B cell (primary cell): ENCODE results near the gene MAML3. TPM values are rescaled to one million over a fixed set of nuclear protein-coding genes. Genes with fewer than 3 reads are reported as not detected.

Experiments
- ATAC-seq: fragments of 200-7000 bp; cut with Tn5 transposase; one replicate; pipeline ENCODE4 v1.10.0; 2021; ENCODE audit warnings: low read depth, mild to moderate bottlenecking, moderate number of reproducible peaks, moderate library complexity
- CTCF ChIA-PET: fragments of 350-600 bp; sonication (Branson Sonifier 250); formaldehyde crosslinking; loops from one replicate; lab custom pipeline; 2021; ENCODE audit warnings: antibody characterized with exemption, inconsistent platforms; lab: Charles Lee
- POLR2A ChIA-PET: fragments of 350-600 bp; sonication (Branson Sonifier 250); formaldehyde crosslinking; loops from one replicate; lab custom pipeline; 2021; ENCODE audit warnings: antibody characterized with exemption; lab: Charles Lee
- DNase-seq: peaks from one replicate; pipeline ENCODE4 v3.0.0; 2013
- H2AFZ ChIP-seq: 2 replicates; pipeline ENCODE4 v1.6.1; 2012; ENCODE audit warnings: mild to moderate bottlenecking, low read depth, low read length; ENCODE audit not compliant: insufficient read depth, poor library complexity, severe bottlenecking
- H3K27ac ChIP-seq, 2 donors: 1 replicate in 1 of 2; 2 replicates in 1 of 2; pipeline ENCODE4 v1.5.1; 2012 to 2013; ENCODE audit warnings: low read length in 2 of 2, mild to moderate bottlenecking in 2 of 2, moderate library complexity in 1 of 2
- H3K27me3 ChIP-seq, 4 experiments: fragments of 200-600 bp in 1 of 4; sonication (generic) in 1 of 4; replicated peaks in 1 of 4; 1 replicate in 2 of 4; 2 replicates in 2 of 4; pipeline versions ENCODE4 v1.6.1 to v1.7.0; 2013 to 2016; ENCODE audit warnings: low read length in 3 of 4, mild to moderate bottlenecking in 2 of 4, mixed read lengths in 1 of 4, moderate library complexity in 1 of 4; ENCODE audit not compliant: insufficient read depth in 4 of 4, control insufficient read depth in 3 of 4; ENCODE audit errors: control extremely low read depth in 1 of 4
- H3K36me3 ChIP-seq, 2 experiments: replicated peaks in 1 of 2; 1 replicate in 1 of 2; 2 replicates in 1 of 2; pipeline versions ENCODE4 v1.6.1 to v1.7.1; 2013; ENCODE audit warnings: low read length in 1 of 2; ENCODE audit not compliant: insufficient read depth in 2 of 2, control insufficient read depth in 1 of 2; ENCODE audit errors: control extremely low read depth in 1 of 2, extremely low read depth in 1 of 2
- H3K4me1 ChIP-seq, 2 donors: fragments of 200-600 bp in 1 of 2; sonication (generic) in 1 of 2; 1 replicate in 1 of 2; 2 replicates in 1 of 2; pipeline versions ENCODE4 v1.5.1 to v1.6.1; 2013 to 2017; ENCODE audit warnings: low read length in 2 of 2; ENCODE audit not compliant: control insufficient read depth in 2 of 2, insufficient read depth in 2 of 2
- H3K4me2 ChIP-seq: replicated peaks from 2 replicates; pipeline ENCODE3; 2012; ENCODE audit warnings: mild to moderate bottlenecking, low read depth, low read length; ENCODE audit not compliant: poor library complexity, severe bottlenecking
- H3K4me3 ChIP-seq, 5 experiments: fragments of 200-600 bp in 1 of 5; sonication (generic) in 1 of 5; 1 replicate in 3 of 5; 2 replicates in 2 of 5; pipeline versions ENCODE4 v1.5.1 to v1.7.0; 2011 to 2016; ENCODE audit warnings: low read length in 4 of 5, mild to moderate bottlenecking in 4 of 5, low read depth in 2 of 5, control low read depth in 1 of 5, moderate library complexity in 1 of 5; ENCODE audit not compliant: insufficient read depth in 1 of 5; ENCODE audit errors: control extremely low read depth in 1 of 5, extremely low read depth in 1 of 5
- H3K79me2 ChIP-seq: fragments of 200-600 bp; sonication (generic); one replicate; pipeline ENCODE4 v1.6.0; 2016; ENCODE audit warnings: low read length; ENCODE audit not compliant: control insufficient read depth, insufficient read depth
- H3K9ac ChIP-seq: fragments of 200-600 bp; sonication (generic); 2 replicates; pipeline ENCODE4 v1.6.1; 2017; ENCODE audit warnings: mild to moderate bottlenecking, low read length, moderate library complexity
- H3K9me3 ChIP-seq, 3 donors: one replicate each; pipeline versions ENCODE4 v1.6.1 to v1.7.1; 2013; ENCODE audit warnings: low read length in 2 of 3; ENCODE audit not compliant: control insufficient read depth in 2 of 3, insufficient read depth in 1 of 3; ENCODE audit errors: control extremely low read depth in 1 of 3
- H4K20me1 ChIP-seq: 2 replicates; pipeline ENCODE4 v1.6.0; 2012; ENCODE audit warnings: mild to moderate bottlenecking, low read length; ENCODE audit not compliant: insufficient read depth, control insufficient read depth, poor library complexity, severe bottlenecking
- H3K27ac Mint-ChIP-seq: one replicate; pipeline ENCODE4 v1.8.0; 2021; ENCODE audit warnings: mixed read lengths
- H3K27me3 Mint-ChIP-seq: one replicate; pipeline ENCODE4 v1.8.0; 2021; ENCODE audit warnings: mixed read lengths
- H3K4me1 Mint-ChIP-seq: one replicate; pipeline ENCODE4 v1.8.0; 2021; ENCODE audit warnings: mixed read lengths
- H3K4me3 Mint-ChIP-seq: one replicate; pipeline ENCODE4 v1.8.0; 2021; ENCODE audit warnings: mixed read lengths
- H3K9me3 Mint-ChIP-seq: one replicate; pipeline ENCODE4 v1.8.0; 2022; ENCODE audit warnings: mixed read lengths; ENCODE audit not compliant: insufficient read depth
- EZH2 ChIP-seq: IDR thresholded peaks from 2 replicates; pipeline ENCODE4 v1.6.1; 2012; ENCODE audit warnings: borderline replicate concordance, low read depth, mild to moderate bottlenecking, moderate library complexity, low read length; ENCODE audit not compliant: insufficient read depth, poor library complexity, severe bottlenecking
- WGBS: methylation state at CpG from one replicate; pipeline ENCODE4 v1.1.5; 2013; ENCODE audit warnings: missing lambda C conversion rate; ENCODE audit not compliant: insufficient coverage; 5-methylcytosine and 5-hydroxymethylcytosine counted together
- intact Hi-C: fragments of 100-400 bp; cut with micrococcal nuclease; formaldehyde crosslinking; loops from one replicate; pipeline ENCODE4 v1.10.0; 2022
- polyA plus RNA-seq: library from polyadenylated mRNA; depleted of rRNA; stranded (reverse); fragments of >200 nt; gene quantifications from 2 replicates; pipeline ENCODE4 v1.2.3, GENCODE V29; 2012
- total RNA-seq, 2 donors: library from RNA; stranded (reverse); fragments of 120-200 nt in 1 of 2; gene quantifications; 1 replicate in 1 of 2; 2 replicates in 1 of 2; pipeline versions ENCODE4 v1.2.3 to v1.2.4, GENCODE V29; 2013 to 2022
- TF ChIP-seq, protein P1 (sequence below): fragments of 200-600 bp; IDR thresholded peaks from one replicate; pipeline ENCODE4 v1.8.0; 2022; ENCODE audit warnings: antibody characterized with exemption, mild to moderate bottlenecking

Gene MAML3
- total and polyA plus RNA-seq, 2 donors (not counting 1 experiment from before 2014, with no cell fraction given) = 0.94 to 5.3 TPM

DNA sequence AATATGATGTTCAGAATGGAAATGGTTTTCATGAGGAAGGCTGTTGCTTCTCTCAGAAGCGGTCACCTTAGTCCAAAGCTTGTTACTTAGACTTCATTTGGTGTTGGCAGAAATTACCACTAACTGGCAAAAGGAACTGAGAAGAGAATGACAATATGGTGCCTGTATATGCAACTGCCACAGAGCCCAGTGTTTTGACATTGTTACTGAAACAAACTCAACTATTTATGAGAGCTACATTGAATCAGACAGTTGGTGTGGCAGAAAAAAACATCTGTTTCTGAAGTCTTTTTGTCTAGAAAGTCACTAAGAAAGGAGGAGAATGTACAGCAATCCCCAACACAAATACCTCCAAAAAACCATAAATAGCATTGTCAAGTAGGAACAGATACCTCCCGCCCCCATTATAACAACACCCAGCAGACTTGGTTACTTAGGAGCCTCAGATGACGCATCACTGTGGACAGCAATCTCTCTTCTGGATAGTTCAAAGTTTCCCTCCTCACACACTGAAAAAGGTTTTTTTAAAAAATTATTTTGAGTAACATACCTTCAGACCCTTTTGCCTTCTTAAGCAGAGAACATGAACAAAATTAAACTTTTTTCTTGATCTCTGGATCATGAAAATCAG lies 92.2 kb downstream of the MAML3 start:
- Histone ChIP-seq H2AFZ (no peak overlapping the region), H3K27me3 (no peaks in the 10 kb centered on the region), H3K4me1 (peaks cover 4 to 10% of the 10 kb centered on the region in 2 donors), H3K79me2 (no peaks in the 10 kb centered on the region), H3K4me2 (no peak overlapping the region), H4K20me1 (no peaks in the 10 kb centered on the region), H3K9ac (no peak overlapping the region), H3K4me3 (no peak overlapping the region), H3K9me3 (no peaks in the 10 kb centered on the region), H3K36me3 (no peaks in the 10 kb centered on the region), H3K27ac (no peak overlapping the region)
- H3K4me1 Mint-ChIP-seq = peaks cover 7% of the 10 kb centered on the region
- TF ChIP-seq EZH2 = no peak
- TF ChIP-seq, protein P1, sequence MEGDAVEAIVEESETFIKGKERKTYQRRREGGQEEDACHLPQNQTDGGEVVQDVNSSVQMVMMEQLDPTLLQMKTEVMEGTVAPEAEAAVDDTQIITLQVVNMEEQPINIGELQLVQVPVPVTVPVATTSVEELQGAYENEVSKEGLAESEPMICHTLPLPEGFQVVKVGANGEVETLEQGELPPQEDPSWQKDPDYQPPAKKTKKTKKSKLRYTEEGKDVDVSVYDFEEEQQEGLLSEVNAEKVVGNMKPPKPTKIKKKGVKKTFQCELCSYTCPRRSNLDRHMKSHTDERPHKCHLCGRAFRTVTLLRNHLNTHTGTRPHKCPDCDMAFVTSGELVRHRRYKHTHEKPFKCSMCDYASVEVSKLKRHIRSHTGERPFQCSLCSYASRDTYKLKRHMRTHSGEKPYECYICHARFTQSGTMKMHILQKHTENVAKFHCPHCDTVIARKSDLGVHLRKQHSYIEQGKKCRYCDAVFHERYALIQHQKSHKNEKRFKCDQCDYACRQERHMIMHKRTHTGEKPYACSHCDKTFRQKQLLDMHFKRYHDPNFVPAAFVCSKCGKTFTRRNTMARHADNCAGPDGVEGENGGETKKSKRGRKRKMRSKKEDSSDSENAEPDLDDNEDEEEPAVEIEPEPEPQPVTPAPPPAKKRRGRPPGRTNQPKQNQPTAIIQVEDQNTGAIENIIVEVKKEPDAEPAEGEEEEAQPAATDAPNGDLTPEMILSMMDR = no peak
- DNase-seq = no peak
- POLR2A ChIA-PET = interaction anchor here (0.6 kb wide), 1 partner anchor 16 kb away, joined by 5 read pairs; no protein-coding TSS in a partner anchor
- CTCF ChIA-PET = no interaction called here
- 88% methylated on average over 1 of the region's 3 CpGs for WGBS
- no peaks in the 10 kb centered on the region for H3K9me3 Mint-ChIP-seq
- intact Hi-C loops = no loop called here
- H3K4me3 Mint-ChIP-seq = no peak overlapping the region
- ATAC-seq = no peak
- peaks cover 9% of the 10 kb centered on the region for H3K27me3 Mint-ChIP-seq
- H3K27ac Mint-ChIP-seq = no peak overlapping the region

DNA sequence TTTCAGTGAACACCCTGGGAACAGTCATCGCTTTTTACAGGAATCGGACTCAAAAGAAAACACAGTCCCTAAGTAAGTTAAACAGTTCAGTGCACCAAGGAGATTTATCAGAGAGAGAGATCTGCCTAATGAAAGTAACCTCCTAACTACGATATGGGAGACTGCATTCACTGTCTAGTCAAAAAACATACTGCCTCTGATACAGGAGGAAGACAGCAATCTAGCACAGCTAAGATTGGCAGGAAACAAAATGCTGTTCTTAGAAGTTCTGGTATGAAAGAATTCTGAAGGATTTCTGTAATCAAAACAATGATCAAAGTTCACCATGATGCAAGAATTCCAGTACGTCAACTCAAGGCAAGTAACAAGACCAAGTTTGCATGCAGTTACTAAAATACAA lies 92.8 kb downstream of the MAML3 start:
- H4K20me1 ChIP-seq = no peaks in the 10 kb centered on the region
- H2AFZ ChIP-seq = no peak overlapping the region
- no peaks in the 10 kb centered on the region for H3K9me3 Mint-ChIP-seq
- no peak overlapping the region for H3K9ac ChIP-seq
- H3K4me2 ChIP-seq = no peak overlapping the region
- peaks cover 9% of the 10 kb centered on the region for H3K4me1 Mint-ChIP-seq
- DNase-seq = no peak
- no peak overlapping the region for H3K4me3 Mint-ChIP-seq
- no peak overlapping the region for H3K27ac ChIP-seq
- ChIA-PET POLR2A (no interaction called here), CTCF (no interaction called here)
- no peaks in the 10 kb centered on the region for H3K36me3 ChIP-seq
- H3K9me3 ChIP-seq = no peaks in the 10 kb centered on the region
- 100% methylated on average over 1 of the region's 4 CpGs for WGBS
- no peaks in the 10 kb centered on the region for H3K79me2 ChIP-seq
- peaks cover 4 to 10% of the 10 kb centered on the region in 2 donors for H3K4me1 ChIP-seq
- no peak overlapping the region for H3K4me3 ChIP-seq
- H3K27me3 ChIP-seq = no peaks in the 10 kb centered on the region
- TF ChIP-seq, protein P1 = no peak
- no peak for TF ChIP-seq EZH2
- intact Hi-C loops = no loop called here
- H3K27ac Mint-ChIP-seq = no peak overlapping the region
- no peak for ATAC-seq
- peaks cover 10% of the 10 kb centered on the region for H3K27me3 Mint-ChIP-seq
